H1 (cell line): ENCODE measurements around the gene FNDC11. TPM values are rescaled to one million over a fixed set of nuclear protein-coding genes. Genes with fewer than 3 reads are reported as not detected.

ENCODE experiments used
- CTCF ChIA-PET: fragments of 300-600 bp; sonication (Branson Sonifier 250); formaldehyde crosslinking; loops from one replicate; lab custom pipeline; 2021; ENCODE audit not compliant: partially characterized antibody; lab: Charles Lee
- POLR2A ChIA-PET: fragments of 300-600 bp; sonication (Branson Sonifier 250); formaldehyde crosslinking; loops from one replicate; lab custom pipeline; 2021; ENCODE audit warnings: inconsistent platforms; ENCODE audit not compliant: partially characterized antibody; lab: Charles Lee
- DNase-seq, 2 experiments: peaks; one replicate each; pipeline versions ENCODE4 v3.0.0 to v3.0.0-alpha.2; 2010 to 2022; ENCODE audit warnings: low spot score in 2 of 2, low read depth in 1 of 2, mixed read lengths in 1 of 2
- FAIRE-seq: peaks from 2 replicates; lab custom pipeline; 2011; peaks lifted over from hg19 to GRCh38; lab: Jason Lieb, UNC
- H2AFZ ChIP-seq: 2 replicates; pipeline ENCODE4 v1.8.1; 2012; ENCODE audit warnings: low read length, inconsistent platforms
- H2AK5ac ChIP-seq: 2 replicates; pipeline ENCODE4 v1.6.1; 2013; ENCODE audit warnings: low read depth, low read length
- H2BK120ac ChIP-seq: replicated peaks from 2 replicates; pipeline ENCODE3; 2013; ENCODE audit warnings: low read depth, low read length, inconsistent platforms
- H2BK12ac ChIP-seq: 2 replicates; pipeline ENCODE4 v1.6.1; 2013; ENCODE audit warnings: low read depth, low read length
- H2BK15ac ChIP-seq: 2 replicates; pipeline ENCODE4 v1.6.1; 2013; ENCODE audit warnings: low read length
- H2BK20ac ChIP-seq: 2 replicates; pipeline ENCODE4 v1.6.1; 2013; ENCODE audit warnings: low read length
- H2BK5ac ChIP-seq: 2 replicates; pipeline ENCODE4 v1.6.1; 2013; ENCODE audit warnings: low read depth, low read length
- H3K14ac ChIP-seq: 2 replicates; pipeline ENCODE4 v1.6.1; 2013; ENCODE audit warnings: inconsistent platforms; ENCODE audit not compliant: insufficient read length
- H3K18ac ChIP-seq: 2 replicates; pipeline ENCODE4 v1.6.1; 2013; ENCODE audit warnings: low read length; ENCODE audit errors: extremely low read depth
- H3K23ac ChIP-seq: 2 replicates; pipeline ENCODE4 v1.6.1; 2013; ENCODE audit warnings: inconsistent platforms; ENCODE audit not compliant: insufficient read length
- H3K23me2 ChIP-seq: 2 replicates; pipeline ENCODE4 v1.6.1; 2013; ENCODE audit warnings: low read depth, low read length
- H3K27ac ChIP-seq: 2 replicates; pipeline ENCODE4 v1.6.1; 2011; ENCODE audit warnings: low read depth, low read length, inconsistent platforms
- H3K27me3 ChIP-seq, 4 experiments: replicated peaks in 1 of 4; 1 replicate in 1 of 4; 2 replicates in 3 of 4; pipeline versions ENCODE4 v1.6.1 to v1.8.1; 2011 to 2013; ENCODE audit warnings: low read length in 3 of 4, mild to moderate bottlenecking in 3 of 4, inconsistent platforms in 2 of 4, mixed read lengths in 2 of 4, moderate library complexity in 1 of 4; ENCODE audit not compliant: control insufficient read depth in 3 of 4, insufficient read depth in 3 of 4; ENCODE audit errors: extremely low read depth in 1 of 4
- H3K36me3 ChIP-seq, 4 experiments: 2 replicates each; pipeline versions ENCODE4 v1.6.1 to v1.8.1; 2011 to 2013; ENCODE audit warnings: mild to moderate bottlenecking in 4 of 4, low read length in 3 of 4, moderate library complexity in 2 of 4, control low read depth in 1 of 4, inconsistent platforms in 1 of 4; ENCODE audit not compliant: insufficient read depth in 4 of 4, control insufficient read depth in 2 of 4
- H3K4ac ChIP-seq: replicated peaks from 2 replicates; pipeline ENCODE3; 2013; ENCODE audit warnings: low read length, low read depth, mixed read lengths, inconsistent platforms; ENCODE audit not compliant: insufficient read length
- H3K4me1 ChIP-seq, 4 experiments: replicated peaks in 1 of 4; 1 replicate in 1 of 4; 2 replicates in 3 of 4; pipeline versions ENCODE4 v1.6.1 to v1.8.1; 2011 to 2013; ENCODE audit warnings: low read length in 3 of 4, inconsistent platforms in 2 of 4, mixed read lengths in 1 of 4; ENCODE audit not compliant: insufficient read depth in 4 of 4, control insufficient read depth in 3 of 4
- H3K4me2 ChIP-seq, 2 experiments: 2 replicates each; pipeline versions ENCODE4 v1.6.1 to v1.8.1; 2011 to 2013; ENCODE audit warnings: low read depth in 2 of 2, low read length in 2 of 2, control low read depth in 1 of 2, inconsistent platforms in 1 of 2, mild to moderate bottlenecking in 1 of 2; ENCODE audit not compliant: insufficient read depth in 1 of 2
- H3K4me3 ChIP-seq, 4 experiments: fragments of 200-600, 300-600 bp in 1 of 4; sonication (generic), shearing (Covaris generic), sonication (Bioruptor Twin) in 1 of 4; 2 replicates each; pipeline versions ENCODE4 v1.5.1 to v1.8.1; 2011 to 2016; ENCODE audit warnings: low read length in 4 of 4, low read depth in 3 of 4, control low read depth in 2 of 4, inconsistent platforms in 2 of 4, mild to moderate bottlenecking in 2 of 4, mixed read lengths in 1 of 4, moderate library complexity in 1 of 4; ENCODE audit not compliant: insufficient read depth in 2 of 4; ENCODE audit errors: extremely low read depth in 1 of 4
- H3K56ac ChIP-seq: replicated peaks from 2 replicates; pipeline ENCODE3; 2013; ENCODE audit warnings: low read depth, mild to moderate bottlenecking, mixed read lengths, low read length, inconsistent platforms; ENCODE audit not compliant: insufficient read length
- H3K79me1 ChIP-seq: 2 replicates; pipeline ENCODE4 v1.6.1; 2013; ENCODE audit warnings: low read depth, low read length, control low read depth
- H3K79me2 ChIP-seq, 2 experiments: 2 replicates each; pipeline versions ENCODE4 v1.6.1 to v1.8.1; 2012 to 2013; ENCODE audit warnings: low read length in 2 of 2, mild to moderate bottlenecking in 2 of 2, inconsistent platforms in 1 of 2; ENCODE audit not compliant: insufficient read depth in 2 of 2, control insufficient read depth in 1 of 2
- H3K9ac ChIP-seq, 4 experiments: replicated peaks in 1 of 4; 1 replicate in 1 of 4; 2 replicates in 3 of 4; pipeline versions ENCODE4 v1.6.1 to v1.8.1; 2011 to 2013; ENCODE audit warnings: low read depth in 3 of 4, low read length in 3 of 4, control low read depth in 2 of 4, mild to moderate bottlenecking in 2 of 4, moderate library complexity in 2 of 4, inconsistent platforms in 1 of 4; ENCODE audit errors: extremely low read depth in 1 of 4
- H3K9me3 ChIP-seq, 2 experiments: 2 replicates each; pipeline versions ENCODE4 v1.6.1 to v1.8.1; 2012 to 2013; ENCODE audit warnings: mild to moderate bottlenecking in 2 of 2, moderate library complexity in 2 of 2, control low read depth in 1 of 2, inconsistent platforms in 1 of 2, low read depth in 1 of 2, low read length in 1 of 2, mixed read lengths in 1 of 2; ENCODE audit not compliant: insufficient read depth in 2 of 2
- H4K20me1 ChIP-seq, 2 experiments: replicated peaks in 1 of 2; 2 replicates each; pipeline versions ENCODE3 to v1.8.1; 2011 to 2013; ENCODE audit warnings: inconsistent platforms in 2 of 2, low read length in 2 of 2, mild to moderate bottlenecking in 1 of 2; ENCODE audit not compliant: insufficient read depth in 2 of 2, control insufficient read depth in 1 of 2
- H4K5ac ChIP-seq: 2 replicates; pipeline ENCODE4 v1.6.1; 2013; ENCODE audit warnings: low read length, low read depth, mixed read lengths, inconsistent platforms; ENCODE audit not compliant: insufficient read length
- H4K8ac ChIP-seq: 2 replicates; pipeline ENCODE4 v1.8.0; 2013; ENCODE audit warnings: mild to moderate bottlenecking, moderate library complexity, low read length, inconsistent platforms; ENCODE audit not compliant: insufficient read depth; ENCODE audit errors: extremely low read depth
- H4K91ac ChIP-seq: replicated peaks from 2 replicates; pipeline ENCODE3; 2013; ENCODE audit warnings: low read length, mixed read lengths, inconsistent platforms; ENCODE audit not compliant: insufficient read length
- CREB1 ChIP-seq: IDR thresholded peaks from 2 replicates; pipeline ENCODE4 v1.6.1; 2012; ENCODE audit warnings: inconsistent platforms
- KDM4A ChIP-seq: IDR thresholded peaks from one replicate; pipeline ENCODE4 v1.7.1; 2012; ENCODE audit warnings: low read depth, mild to moderate bottlenecking, moderate library complexity, low read length, inconsistent platforms; ENCODE audit not compliant: severe bottlenecking
- WGBS, 2 experiments: shearing (Covaris generic) in 1 of 2; methylation state at CpG; one replicate each; pipeline versions ENCODE4 v1.1.6 to v1.1.7; 2013 to 2015; ENCODE audit warnings: low lambda C conversion rate in 2 of 2, mixed read lengths in 2 of 2, inconsistent platforms in 1 of 2, low coverage in 1 of 2, missing lambda C conversion rate in 1 of 2; ENCODE audit not compliant: insufficient replicate concordance in 2 of 2, insufficient coverage in 1 of 2, insufficient read length in 1 of 2; ENCODE audit errors: extremely low coverage in 1 of 2, missing lambda C conversion rate in 1 of 2; 5-methylcytosine and 5-hydroxymethylcytosine counted together
- long read RNA-seq, 2 experiments: library from RNA in 1 of 2; library from capped mRNA in 1 of 2; stranded (forward); transcript quantifications; one replicate each; pipeline ENCODE4 v2.0.0, GENCODE V29; 2021; ENCODE audit warnings: inconsistent platforms in 1 of 2
- polyA minus RNA-seq, 3 experiments: library from RNA; depleted of rRNA, polyadenylated mRNA; stranded (reverse); fragments of >200 nt; gene quantifications; 1 replicate in 2 of 3; 2 replicates in 1 of 3; pipeline ENCODE4 v1.2.3, GENCODE V29; 2011
- polyA plus RNA-seq, 7 experiments: library from polyadenylated mRNA; depleted of rRNA in 3 of 7; stranded (reverse) in 5 of 7; unstranded in 2 of 7; fragments of >200 nt in 5 of 7; fragments of 200-250 nt in 2 of 7; gene quantifications; 1 replicate in 5 of 7; 2 replicates in 1 of 7; 4 replicates in 1 of 7; pipeline versions ENCODE4 v1.2.1 to v1.2.3, GENCODE V29; 2011 to 2013; ENCODE audit warnings: missing spikeins in 2 of 7, mixed read lengths in 2 of 7
- total RNA-seq: library from RNA; stranded (reverse); fragmentation: NEBNext Ultra II Directional; extraction: Animal tissue kit (Norgen Biotek cat#: 25700); gene quantifications from 2 replicates; pipeline ENCODE4 v1.2.1, GENCODE V29; 2021
- TF ChIP-seq, protein P1 (sequence below): IDR thresholded peaks from 2 replicates; pipeline ENCODE4 v1.6.1; 2011; ENCODE audit warnings: low read depth, mild to moderate bottlenecking, low read length; ENCODE audit not compliant: insufficient read depth

Gene FNDC11, protein sequence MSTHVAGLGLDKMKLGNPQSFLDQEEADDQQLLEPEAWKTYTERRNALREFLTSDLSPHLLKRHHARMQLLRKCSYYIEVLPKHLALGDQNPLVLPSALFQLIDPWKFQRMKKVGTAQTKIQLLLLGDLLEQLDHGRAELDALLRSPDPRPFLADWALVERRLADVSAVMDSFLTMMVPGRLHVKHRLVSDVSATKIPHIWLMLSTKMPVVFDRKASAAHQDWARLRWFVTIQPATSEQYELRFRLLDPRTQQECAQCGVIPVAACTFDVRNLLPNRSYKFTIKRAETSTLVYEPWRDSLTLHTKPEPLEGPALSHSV
- total RNA-seq (2.5 and 2.6 TPM in 2 replicates), polyA plus RNA-seq (2011; rRNA removed) (8.8 and 13.5 TPM in 2 replicates), polyA minus RNA-seq (2011; rRNA and poly(A)+ RNA removed) (2.3 and 2.5 TPM in 2 replicates)
- polyA plus RNA-seq (2011; cell fraction: cytosol; rRNA removed), result 9.1 TPM
- 17.7 TPM for polyA plus RNA-seq (2011; cell fraction: nucleus; rRNA removed)
- 2.1 to 3.9 TPM (median 3.5 TPM) in 4 replicates for polyA plus RNA-seq (2012, experiment 1 of 2)
- polyA plus RNA-seq (2012, experiment 2 of 2), result 3.5 TPM
- 3.0 TPM for polyA plus RNA-seq (2013, experiment 1 of 2)
- polyA plus RNA-seq (2013, experiment 2 of 2), result 2.8 TPM
- polyA minus RNA-seq (2011; cell fraction: cytosol; rRNA and poly(A)+ RNA removed), result 4.5 TPM
- polyA minus RNA-seq (2011; cell fraction: nucleus; rRNA and poly(A)+ RNA removed), result 7.0 TPM
- long read RNA-seq, experiment 1, partial matches to known transcripts, result 0 of 3 reads
- long read RNA-seq, experiment 1, other reads (novel, unspliced or antisense), result 1 of 3 reads
- long read RNA-seq, experiment 2, partial matches to known transcripts, result 0 of 1 reads
- long read RNA-seq, experiment 2, other reads (novel, unspliced or antisense), result 0 of 1 reads

DNA sequence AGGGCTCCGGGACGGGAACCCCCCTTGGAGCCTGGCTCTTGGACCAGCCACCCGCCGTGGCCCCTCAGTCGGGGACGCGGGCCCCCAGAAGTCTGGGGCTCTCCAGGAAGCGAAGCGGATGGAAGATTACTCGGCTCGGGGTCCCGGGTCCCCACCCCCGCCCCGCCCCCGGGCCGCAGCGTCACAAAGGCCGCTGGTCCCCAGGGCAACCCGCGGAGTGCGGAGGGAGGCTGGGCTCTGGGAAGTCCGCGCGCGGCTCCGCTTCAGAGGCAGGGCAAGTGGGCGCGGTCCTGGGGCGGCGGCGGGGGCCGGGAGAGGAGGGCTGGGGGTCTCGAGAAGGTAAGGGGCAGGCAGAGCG lies at the start of gene FNDC11:
Gene FNDC11 (plus strand): TSS at position 227 of the 358 bp plus-strand sequence. CDS start 1,505 bp downstream, outside the sequence.
- Histone ChIP-seq H3K18ac (peak within 1 kb of the TSS; percentile 91), H2AK5ac (no peak within 1 kb of the TSS), H2BK12ac (peak within 1 kb of the TSS; percentile 50; the same call in 1 of the 2 replicates), H3K56ac (no peak within 1 kb of the TSS), H2BK20ac (no peak within 1 kb of the TSS; the same call in 1 of the 2 replicates), H3K36me3 (no peaks in the 10 kb centered on the region), H2BK5ac (peak within 1 kb of the TSS; percentile 83; the same call in 1 of the 2 replicates), H3K23ac (no peak within 1 kb of the TSS), H3K4ac (no peak within 1 kb of the TSS), H4K20me1 (peaks cover 0 to 1% of the 10 kb centered on the region in 2 experiments), H3K79me2 (no peaks in the 10 kb centered on the region), H3K9me3 (no peaks in the 10 kb centered on the region), H3K9ac (peak within 1 kb of the TSS in 1 of 4 experiments; percentile 8; a peak in 2 of 7 replicates), H3K4me3 (peak within 1 kb of the TSS; percentile 57 to 99 (median 81)), H2AFZ (no peak within 1 kb of the TSS; the same call in 1 of the 2 replicates), H3K14ac (no peak within 1 kb of the TSS), H4K91ac (no peak within 1 kb of the TSS), H3K4me1 (peaks cover 0 to 23% (median 14%) of the 10 kb centered on the region in 4 experiments; a peak in 6 of 7 replicates), H3K23me2 (peaks cover 4% of the 10 kb centered on the region; the same call in 1 of the 2 replicates), H2BK120ac (no peak within 1 kb of the TSS), H3K79me1 (no peaks in the 10 kb centered on the region), H3K27me3 (no peaks in the 10 kb centered on the region; a peak in 1 of 7 replicates), H3K27ac (peak within 1 kb of the TSS; percentile 13; the same call in 1 of the 2 replicates), H3K4me2 (peak within 1 kb of the TSS; percentile 49 to 95), H4K5ac (peak within 1 kb of the TSS; percentile 21), H4K8ac (peak within 1 kb of the TSS; percentile 79), H2BK15ac (no peak within 1 kb of the TSS; the same call in 1 of the 2 replicates)
- CTCF ChIA-PET, result interaction anchor here (2.5 kb wide), 1 partner anchor 16 kb away, joined by 17 read pairs; the partner anchor contains the start of gene PTK6
- no peak for FAIRE-seq
- DNase-seq, result peak in 1 of 2 experiments; percentile 84
- 0 out of 2 replicates have a peak, but pooled peaks have one; percentile 9 for TF ChIP-seq CREB1
- TF ChIP-seq, protein P1, sequence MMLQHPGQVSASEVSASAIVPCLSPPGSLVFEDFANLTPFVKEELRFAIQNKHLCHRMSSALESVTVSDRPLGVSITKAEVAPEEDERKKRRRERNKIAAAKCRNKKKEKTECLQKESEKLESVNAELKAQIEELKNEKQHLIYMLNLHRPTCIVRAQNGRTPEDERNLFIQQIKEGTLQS, result no peak
- peak; percentile 44 for TF ChIP-seq KDM4A
- POLR2A ChIA-PET, result interaction anchor here (1.5 kb wide), 1 partner anchor 33 kb away, joined by 7 read pairs; the partner anchor contains the start of gene PPDPF
- 0% methylated on average over 7 of the region's 34 CpGs; no CpG with 5 or more reads in 1 of the 2 experiments for WGBS, 2 experiments
